ENCODE data around the gene ZBTB11. TPM values are rescaled to one million over a fixed set of nuclear protein-coding genes. Genes with fewer than 3 reads are reported as not detected.

Gene ZBTB11
- total and polyA plus RNA-seq, 2 of the 13 experiments (the other 11 are each of a cell fraction or from before 2014, with no cell fraction given), result 5.9 to 18.1 TPM

DNA sequence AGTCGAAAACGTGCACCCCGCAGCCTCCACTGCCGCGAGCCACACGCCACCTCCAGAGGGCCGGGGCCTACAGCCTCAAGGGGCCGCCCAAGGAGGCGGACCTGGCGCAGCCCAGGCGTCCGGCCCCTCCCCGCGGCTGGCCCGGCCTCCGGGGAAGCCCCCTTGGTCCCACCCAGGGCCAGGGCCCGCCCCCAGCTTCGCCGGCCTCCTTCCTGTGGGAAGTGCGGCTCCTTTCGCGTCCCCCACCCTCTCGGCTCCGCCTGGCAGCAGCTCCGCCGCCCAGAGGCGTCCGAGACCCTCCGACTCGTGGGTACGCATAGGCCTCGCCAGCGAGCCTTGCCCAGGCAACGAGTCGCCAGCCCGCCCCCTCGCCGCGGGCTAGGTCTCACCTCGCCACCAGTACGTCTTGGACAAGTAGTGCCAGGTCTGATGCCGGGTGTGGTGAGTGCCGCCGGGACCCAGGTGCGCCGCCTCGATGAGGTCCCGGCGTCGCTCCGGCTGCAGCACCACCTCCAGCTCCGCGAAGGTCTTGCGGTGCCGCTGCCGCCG, 642 bp downstream of the ZBTB11 start:
- peak; percentile 90 for ATAC-seq
- Histone ChIP-seq H3K27me3 (ENCODE audit: control insufficient read depth in 1 of 2, insufficient read depth in 2 of 2, low read length in 2 of 2) (no peaks in the 10 kb centered on the region), H3K4me2 (ENCODE audit: low read depth, low read length) (peak overlapping the region; percentile 70), H4K20me1 (ENCODE audit: insufficient read depth, low read length) (peaks cover 10% of the 10 kb centered on the region; the same call in 1 of the 2 replicates), H3K27ac (ENCODE audit: extremely low read length, insufficient read depth, low read length) (peak overlapping the region; percentile 91), H2AFZ (ENCODE audit: low read length) (no peak overlapping the region), H3K9me3 (ENCODE audit: low read length) (no peaks in the 10 kb centered on the region), H3K4me3 (replicated peaks in 1 of 3; ENCODE audit: insufficient read depth in 1 of 3, low read depth in 2 of 3, low read length in 3 of 3) (peak overlapping the region; percentile 85 to 94 (median 92)), H3K79me2 (ENCODE audit: insufficient read depth, low read length) (peaks cover 47% of the 10 kb centered on the region), H3K36me3 (replicated peaks in 1 of 2; ENCODE audit: control insufficient read depth in 1 of 2, insufficient read depth in 2 of 2, low read length in 2 of 2) (peaks cover 4 to 19% of the 10 kb centered on the region in 2 experiments), H3K9ac (ENCODE audit: insufficient read depth, low read depth, low read length) (peak overlapping the region; percentile 93), H3K4me1 (ENCODE audit: insufficient read depth, low read length) (peaks cover 41% of the 10 kb centered on the region)
- CTCF ChIA-PET (ENCODE audit: low intra/inter-chr PET ratio, low total read pairs), result interaction anchor here (0.7 kb wide), 1 partner anchor 102 kb away, joined by 3 read pairs; the partner anchor contains the start of gene PCNP
- peak; percentile 87 for DNase-seq (ENCODE audit: low spot score)
- FAIRE-seq, result peak; percentile 40
- no TSS peak for BruUV-seq (replicated peaks)
- 1% methylated on average over 24 of the region's 57 CpGs for WGBS (ENCODE audit: low lambda C conversion rate)
- POLR2A ChIA-PET, result interaction anchor here (0.9 to 3.7 kb wide), 7 partner anchors 10 to 209 kb away, joined by 4 to 106 read pairs (median 7); partner anchors contain the start of genes CEP97, NFKBIZ, PCNP and RPL24
- in situ Hi-C loops (cut with HindIII; ENCODE audit: extremely low pct_ligation_motif_present, low pct_unique_long_range_greater_than_20kb), result no loop called here
- intact Hi-C loops (cut with micrococcal nuclease; ENCODE audit: unreplicated experiment), result loop anchor here (2.0 kb wide), 2 partner anchors 173 to 843 kb away; partner anchors contain the start of gene NFKBIZ
- TF ChIP-seq ZNF607 (CRISPR knock-in tag; IDR thresholded peaks at IDR 0.05; ENCODE audit: borderline replicate concordance) (0 out of 2 replicates have a peak, but pooled peaks have one; percentile 16), GTF2F1 (IDR thresholded peaks at IDR 0.05; ENCODE audit: low read length) (no peak), SAFB2 (CRISPR knock-in tag; IDR thresholded peaks at IDR 0.05; ENCODE audit: borderline replicate concordance, low read depth) (no peak), ZNF7 (CRISPR knock-in tag; IDR thresholded peaks at IDR 0.05) (no peak), DMAP1 (CRISPR knock-in tag; IDR thresholded peaks at IDR 0.05) (no peak), ZFP82 (CRISPR knock-in tag; IDR thresholded peaks at IDR 0.05; ENCODE audit: borderline replicate concordance) (peak; percentile 90), IRF2 (CRISPR knock-in tag; IDR thresholded peaks at IDR 0.05) (no peak), ZNF224 (CRISPR knock-in tag; IDR thresholded peaks at IDR 0.05) (peak; percentile 42; the same call in 1 of the 2 replicates), THAP11 (CRISPR knock-in tag; IDR thresholded peaks at IDR 0.05) (peak; percentile 78; the same call in 1 of the 2 replicates), ZNF274 (CRISPR knock-in tag; IDR thresholded peaks at IDR 0.05) (no peak; the same call in 1 of the 2 replicates), ZNF75D (CRISPR knock-in tag; IDR thresholded peaks at IDR 0.05; ENCODE audit: borderline replicate concordance) (no peak), ZIK1 (CRISPR knock-in tag; IDR thresholded peaks at IDR 0.05; ENCODE audit: borderline replicate concordance, low read depth) (peak; percentile 36; the same call in 1 of the 2 replicates), ZNF678 (CRISPR knock-in tag; IDR thresholded peaks at IDR 0.05) (peak; percentile 28; the same call in 1 of the 2 replicates), ELF1 (CRISPR knock-in tag; IDR thresholded peaks at IDR 0.05) (0 out of 2 replicates have a peak, but pooled peaks have one; percentile 20)
- TF ChIP-seq, protein P1, sequence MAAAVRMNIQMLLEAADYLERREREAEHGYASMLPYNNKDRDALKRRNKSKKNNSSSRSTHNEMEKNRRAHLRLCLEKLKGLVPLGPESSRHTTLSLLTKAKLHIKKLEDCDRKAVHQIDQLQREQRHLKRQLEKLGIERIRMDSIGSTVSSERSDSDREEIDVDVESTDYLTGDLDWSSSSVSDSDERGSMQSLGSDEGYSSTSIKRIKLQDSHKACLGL (CRISPR knock-in tag; IDR thresholded peaks at IDR 0.05), result peak; percentile 64; the same call in 1 of the 2 replicates
- TF ChIP-seq, protein P2, sequence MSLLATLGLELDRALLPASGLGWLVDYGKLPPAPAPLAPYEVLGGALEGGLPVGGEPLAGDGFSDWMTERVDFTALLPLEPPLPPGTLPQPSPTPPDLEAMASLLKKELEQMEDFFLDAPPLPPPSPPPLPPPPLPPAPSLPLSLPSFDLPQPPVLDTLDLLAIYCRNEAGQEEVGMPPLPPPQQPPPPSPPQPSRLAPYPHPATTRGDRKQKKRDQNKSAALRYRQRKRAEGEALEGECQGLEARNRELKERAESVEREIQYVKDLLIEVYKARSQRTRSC (CRISPR knock-in tag; IDR thresholded peaks at IDR 0.05; ENCODE audit: low read depth), result no peak
- TF ChIP-seq, protein P3, sequence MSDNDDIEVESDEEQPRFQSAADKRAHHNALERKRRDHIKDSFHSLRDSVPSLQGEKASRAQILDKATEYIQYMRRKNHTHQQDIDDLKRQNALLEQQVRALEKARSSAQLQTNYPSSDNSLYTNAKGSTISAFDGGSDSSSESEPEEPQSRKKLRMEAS (IDR thresholded peaks at IDR 0.05), result peak; percentile 74
- TF ChIP-seq, protein P4, sequence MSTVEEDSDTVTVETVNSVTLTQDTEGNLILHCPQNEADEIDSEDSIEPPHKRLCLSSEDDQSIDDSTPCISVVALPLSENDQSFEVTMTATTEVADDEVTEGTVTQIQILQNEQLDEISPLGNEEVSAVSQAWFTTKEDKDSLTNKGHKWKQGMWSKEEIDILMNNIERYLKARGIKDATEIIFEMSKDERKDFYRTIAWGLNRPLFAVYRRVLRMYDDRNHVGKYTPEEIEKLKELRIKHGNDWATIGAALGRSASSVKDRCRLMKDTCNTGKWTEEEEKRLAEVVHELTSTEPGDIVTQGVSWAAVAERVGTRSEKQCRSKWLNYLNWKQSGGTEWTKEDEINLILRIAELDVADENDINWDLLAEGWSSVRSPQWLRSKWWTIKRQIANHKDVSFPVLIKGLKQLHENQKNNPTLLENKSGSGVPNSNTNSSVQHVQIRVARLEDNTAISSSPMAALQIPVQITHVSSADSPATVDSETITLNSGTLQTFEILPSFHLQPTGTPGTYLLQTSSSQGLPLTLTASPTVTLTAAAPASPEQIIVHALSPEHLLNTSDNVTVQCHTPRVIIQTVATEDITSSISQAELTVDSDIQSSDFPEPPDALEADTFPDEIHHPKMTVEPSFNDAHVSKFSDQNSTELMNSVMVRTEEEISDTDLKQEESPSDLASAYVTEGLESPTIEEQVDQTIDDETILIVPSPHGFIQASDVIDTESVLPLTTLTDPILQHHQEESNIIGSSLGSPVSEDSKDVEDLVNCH (CRISPR knock-in tag; IDR thresholded peaks at IDR 0.05), result 0 out of 2 replicates have a peak, but pooled peaks have one; percentile 10

Measured in HepG2 (cell line).